ENCODE measurements around the gene C22orf15.

DNA sequence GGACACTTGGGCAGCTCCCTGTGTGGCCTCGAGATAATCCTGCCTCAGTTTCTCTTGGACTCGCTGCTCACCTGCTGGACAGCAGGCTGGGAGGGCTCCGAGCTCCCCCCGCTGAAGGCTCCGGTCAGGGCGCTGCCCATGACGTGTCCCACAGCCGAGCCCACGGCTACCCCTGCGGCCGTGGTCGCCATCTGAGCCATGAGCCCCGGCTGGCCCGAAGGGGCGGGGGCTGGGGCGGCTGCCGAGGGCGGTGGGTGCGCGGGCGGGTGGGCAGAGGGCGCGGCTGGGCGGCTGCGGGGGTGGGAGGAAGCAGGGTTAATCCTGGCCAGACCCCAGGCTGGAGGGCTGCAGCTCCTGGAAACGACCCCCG, 4.5 kb downstream of the C22orf15 start:
- TF ChIP-seq, protein P1, sequence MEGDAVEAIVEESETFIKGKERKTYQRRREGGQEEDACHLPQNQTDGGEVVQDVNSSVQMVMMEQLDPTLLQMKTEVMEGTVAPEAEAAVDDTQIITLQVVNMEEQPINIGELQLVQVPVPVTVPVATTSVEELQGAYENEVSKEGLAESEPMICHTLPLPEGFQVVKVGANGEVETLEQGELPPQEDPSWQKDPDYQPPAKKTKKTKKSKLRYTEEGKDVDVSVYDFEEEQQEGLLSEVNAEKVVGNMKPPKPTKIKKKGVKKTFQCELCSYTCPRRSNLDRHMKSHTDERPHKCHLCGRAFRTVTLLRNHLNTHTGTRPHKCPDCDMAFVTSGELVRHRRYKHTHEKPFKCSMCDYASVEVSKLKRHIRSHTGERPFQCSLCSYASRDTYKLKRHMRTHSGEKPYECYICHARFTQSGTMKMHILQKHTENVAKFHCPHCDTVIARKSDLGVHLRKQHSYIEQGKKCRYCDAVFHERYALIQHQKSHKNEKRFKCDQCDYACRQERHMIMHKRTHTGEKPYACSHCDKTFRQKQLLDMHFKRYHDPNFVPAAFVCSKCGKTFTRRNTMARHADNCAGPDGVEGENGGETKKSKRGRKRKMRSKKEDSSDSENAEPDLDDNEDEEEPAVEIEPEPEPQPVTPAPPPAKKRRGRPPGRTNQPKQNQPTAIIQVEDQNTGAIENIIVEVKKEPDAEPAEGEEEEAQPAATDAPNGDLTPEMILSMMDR (IDR thresholded peaks at IDR 0.05): no peak
- no peak for TF ChIP-seq POLR2A (IDR thresholded peaks at IDR 0.05)
